IPS-18a (cell line): ENCODE results near the gene MEIS2.
A peak's percentile ranks its signal among the peaks of the same experiment; 100 is the strongest.

Source experiments
- H3K27ac ChIP-seq: one replicate; pipeline ENCODE4 v1.5.1; 2013; ENCODE audit warnings: low read length
- H3K27me3 ChIP-seq: one replicate; pipeline ENCODE4 v1.6.1; 2013; ENCODE audit warnings: mild to moderate bottlenecking, low read length; ENCODE audit not compliant: control insufficient read depth, insufficient read depth
- H3K36me3 ChIP-seq: one replicate; pipeline ENCODE4 v1.6.1; 2013; ENCODE audit warnings: low read depth, low read length; ENCODE audit not compliant: control insufficient read depth
- H3K4me1 ChIP-seq: one replicate; pipeline ENCODE4 v1.6.1; 2013; ENCODE audit warnings: low read depth, low read length; ENCODE audit not compliant: control insufficient read depth
- H3K4me3 ChIP-seq: one replicate; pipeline ENCODE4 v1.5.1; 2013; ENCODE audit warnings: low read length
- H3K9ac ChIP-seq: one replicate; pipeline ENCODE4 v1.6.1; 2013; ENCODE audit warnings: mild to moderate bottlenecking, low read length, moderate library complexity
- H3K9me3 ChIP-seq: one replicate; pipeline ENCODE4 v1.6.1; 2013; ENCODE audit warnings: low read depth, low read length; ENCODE audit not compliant: control insufficient read depth

The MEIS2 gene

DNA sequence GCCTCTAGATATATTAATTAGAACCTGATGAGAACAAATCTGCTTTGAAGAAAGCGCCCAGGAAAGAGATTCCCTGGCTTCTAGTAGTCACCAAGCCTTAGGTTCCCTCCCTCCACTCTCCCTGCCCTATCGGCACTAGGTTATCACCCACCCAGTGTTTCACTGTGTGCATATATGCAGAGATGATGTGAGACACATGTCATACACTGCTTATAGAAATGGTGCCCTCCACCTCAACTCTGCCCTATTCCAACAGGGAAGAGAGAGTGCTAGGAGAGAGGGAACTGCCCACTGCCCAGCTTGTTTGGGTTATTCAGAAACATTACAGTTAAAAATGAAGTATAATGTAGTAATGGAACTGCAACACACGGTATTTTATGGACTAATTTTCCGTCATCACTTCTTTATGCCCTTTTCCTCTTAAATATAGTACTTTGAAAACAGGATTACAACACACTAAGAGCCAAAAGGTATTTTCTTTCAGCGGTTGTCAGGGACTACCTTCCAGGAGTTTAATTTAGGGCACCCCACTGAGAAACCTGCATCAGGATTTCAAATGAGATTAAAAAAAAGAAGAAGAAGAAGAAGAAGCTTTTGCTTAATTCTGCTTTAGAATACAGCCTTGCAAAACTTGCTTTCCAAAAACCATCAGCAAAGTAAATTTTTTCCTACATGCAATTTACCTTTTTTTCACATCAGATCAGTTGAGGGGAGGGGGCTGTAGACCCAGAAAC lies 55.3 kb downstream of the MEIS2 start:
- Histone ChIP-seq H3K9me3 (no peaks in the 10 kb centered on the region), H3K4me1 (peaks cover 40% of the 10 kb centered on the region), H3K27ac (peak overlapping the region; percentile 76), H3K27me3 (no peaks in the 10 kb centered on the region), H3K4me3 (peak overlapping the region; percentile 45), H3K36me3 (no peaks in the 10 kb centered on the region), H3K9ac (peak overlapping the region; percentile 45)

DNA sequence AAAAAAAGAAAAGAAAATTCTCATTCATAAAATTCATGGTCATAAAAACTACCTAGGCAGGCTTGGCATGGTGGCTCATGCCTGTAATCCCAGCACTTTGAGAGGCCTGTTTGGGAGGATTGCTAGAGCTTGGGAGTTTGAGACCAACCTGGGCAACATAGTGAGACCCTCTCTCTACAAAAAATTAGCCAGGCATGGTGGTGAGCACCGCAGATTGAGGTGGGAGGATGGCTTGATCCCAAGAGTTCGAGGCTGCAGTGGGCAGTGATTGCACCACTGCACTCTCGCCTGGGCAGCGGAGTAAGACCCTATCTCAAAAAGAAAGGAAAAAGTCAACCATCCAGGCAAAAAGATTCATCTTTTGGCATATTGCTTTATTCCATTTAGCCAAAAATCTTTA lies 58.5 kb downstream of the MEIS2 start:
- no peaks in the 10 kb centered on the region for H3K9me3 ChIP-seq
- H3K36me3 ChIP-seq = no peaks in the 10 kb centered on the region
- H3K4me1 ChIP-seq = peaks cover 29% of the 10 kb centered on the region

DNA sequence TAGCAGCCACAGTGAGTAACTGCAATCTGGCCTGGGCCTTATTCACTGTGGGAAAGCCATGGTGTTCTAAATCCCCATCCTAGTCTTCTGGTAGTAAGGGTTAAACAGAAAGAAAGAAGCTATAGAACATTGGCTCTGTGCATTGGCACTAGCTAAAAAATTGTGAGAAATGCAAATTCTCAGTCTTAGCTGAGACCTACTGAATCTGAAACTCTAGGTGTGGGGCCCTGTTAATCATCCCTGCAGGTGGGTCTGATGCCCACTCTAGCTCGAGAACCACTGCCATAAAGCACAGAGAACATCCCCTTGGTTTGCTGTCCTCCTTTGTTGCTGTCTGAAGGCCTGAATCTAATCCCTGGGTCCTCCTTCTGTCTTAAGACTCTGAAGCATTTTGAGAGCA lies 59.3 kb downstream of the MEIS2 start:
- Histone ChIP-seq H3K9me3 (no peaks in the 10 kb centered on the region), H3K4me3 (no peak overlapping the region), H3K9ac (no peak overlapping the region), H3K27me3 (no peaks in the 10 kb centered on the region), H3K27ac (no peak overlapping the region), H3K36me3 (no peaks in the 10 kb centered on the region), H3K4me1 (peaks cover 23% of the 10 kb centered on the region)

More for the DNA sequence above, 58.5 kb downstream of the MEIS2 start:
- H3K27ac ChIP-seq = no peak overlapping the region
- H3K27me3 ChIP-seq = no peaks in the 10 kb centered on the region
- H3K9ac ChIP-seq = no peak overlapping the region
- no peak overlapping the region for H3K4me3 ChIP-seq

DNA sequence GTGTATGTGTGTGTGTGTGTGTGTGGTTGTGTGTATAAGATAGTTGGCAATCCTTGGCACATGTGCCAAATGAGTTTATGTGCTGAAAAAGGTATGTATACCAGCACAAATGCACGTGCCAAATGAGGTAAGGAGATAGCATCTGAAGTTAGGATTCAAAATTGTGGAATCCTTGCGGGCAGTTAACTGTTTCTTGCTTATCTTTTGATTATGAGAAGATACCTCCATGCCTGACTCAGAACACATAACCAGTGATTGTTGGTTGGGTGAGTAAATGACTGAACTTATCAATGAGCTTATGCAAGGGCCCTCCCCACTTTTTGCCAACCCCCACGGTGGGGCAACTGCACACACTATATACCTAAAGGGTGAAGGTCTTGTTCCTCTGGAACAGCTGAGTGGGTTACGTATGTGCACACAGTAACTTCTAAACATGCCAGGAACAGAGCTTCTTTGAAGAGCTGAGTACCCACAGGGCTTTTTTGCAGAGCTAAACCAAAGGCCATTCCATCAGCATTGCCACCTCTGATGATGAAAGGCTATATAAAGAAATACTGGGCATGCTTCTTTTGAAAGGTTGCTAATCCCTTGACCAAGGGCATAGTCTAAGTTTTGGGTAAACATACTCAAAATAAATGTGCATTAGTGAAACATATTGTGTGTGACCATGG lies 60.1 kb downstream of the MEIS2 start:
- H3K9me3 ChIP-seq = no peaks in the 10 kb centered on the region
- H3K9ac ChIP-seq = no peak overlapping the region
- H3K27me3 ChIP-seq = no peaks in the 10 kb centered on the region
- H3K4me1 ChIP-seq = peaks cover 14% of the 10 kb centered on the region
- H3K36me3 ChIP-seq = no peaks in the 10 kb centered on the region
- no peak overlapping the region for H3K4me3 ChIP-seq
- H3K27ac ChIP-seq = no peak overlapping the region

DNA sequence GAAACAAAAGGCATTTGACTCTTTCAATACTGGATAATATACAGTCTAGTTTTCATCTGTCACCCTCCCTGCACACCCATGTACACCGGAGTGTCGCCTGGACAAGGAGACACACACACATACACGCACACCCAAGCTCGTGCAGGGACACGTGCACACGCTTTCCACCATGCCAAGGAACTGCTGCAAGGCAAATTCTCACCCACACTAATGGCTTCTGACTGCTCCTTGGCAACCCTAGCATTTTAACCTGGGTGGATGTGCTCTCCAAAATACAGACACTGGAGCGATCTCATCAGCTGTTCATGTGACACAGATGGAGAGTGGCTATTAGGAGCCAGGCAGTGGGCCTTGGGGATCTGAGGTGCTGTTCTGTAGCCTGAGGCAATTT lies 61.6 kb downstream of the MEIS2 start:
- no peak overlapping the region for H3K9ac ChIP-seq
- no peaks in the 10 kb centered on the region for H3K9me3 ChIP-seq
- H3K4me3 ChIP-seq = no peak overlapping the region
- no peaks in the 10 kb centered on the region for H3K27me3 ChIP-seq
- no peaks in the 10 kb centered on the region for H3K36me3 ChIP-seq
- peaks cover 7% of the 10 kb centered on the region for H3K4me1 ChIP-seq
- no peak overlapping the region for H3K27ac ChIP-seq

DNA sequence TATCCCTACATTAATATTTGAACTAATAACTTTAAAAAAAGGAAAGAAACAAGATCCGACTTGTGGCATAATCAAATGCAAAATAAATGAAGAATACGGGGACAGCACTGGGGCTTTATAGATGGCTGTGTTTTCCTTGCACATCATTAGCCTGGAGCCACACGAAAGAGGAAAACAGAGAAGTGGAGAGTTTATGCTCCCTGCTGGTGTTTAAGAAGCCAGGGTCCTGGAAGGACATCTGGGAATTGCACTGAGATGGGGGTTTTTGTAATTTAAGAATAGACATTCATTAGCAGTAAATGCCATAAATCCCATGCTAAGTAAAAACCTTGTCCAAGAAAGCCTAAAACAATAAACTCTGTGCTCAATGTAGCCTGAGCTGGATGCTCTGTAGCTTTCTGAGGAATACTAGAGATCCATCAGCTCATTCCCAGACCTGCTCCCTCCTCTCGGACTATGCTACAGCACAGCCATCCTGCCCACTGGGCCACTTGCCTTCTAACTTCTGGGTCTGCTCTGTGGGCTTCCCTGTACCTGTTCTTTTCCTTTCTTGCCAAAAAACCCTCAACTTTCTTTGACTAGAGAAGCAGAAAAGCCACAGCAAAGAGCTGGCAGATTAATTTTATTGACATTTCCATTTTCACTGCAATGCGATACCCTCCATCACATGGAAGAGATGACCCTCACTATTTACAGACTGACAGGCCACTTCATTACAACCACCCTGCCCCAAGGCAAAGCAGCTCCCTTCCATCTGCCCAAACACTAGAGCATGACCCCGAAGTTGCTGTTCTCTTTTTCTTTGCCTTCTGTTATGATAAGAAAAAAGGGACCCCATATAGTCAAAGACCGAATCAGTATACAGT lies 62.3 kb downstream of the MEIS2 start:
- peaks cover 13% of the 10 kb centered on the region for H3K4me1 ChIP-seq
- no peak overlapping the region for H3K27ac ChIP-seq
- no peaks in the 10 kb centered on the region for H3K9me3 ChIP-seq
- H3K9ac ChIP-seq = no peak overlapping the region
- H3K27me3 ChIP-seq = no peaks in the 10 kb centered on the region
- no peak overlapping the region for H3K4me3 ChIP-seq
- H3K36me3 ChIP-seq = no peaks in the 10 kb centered on the region

DNA sequence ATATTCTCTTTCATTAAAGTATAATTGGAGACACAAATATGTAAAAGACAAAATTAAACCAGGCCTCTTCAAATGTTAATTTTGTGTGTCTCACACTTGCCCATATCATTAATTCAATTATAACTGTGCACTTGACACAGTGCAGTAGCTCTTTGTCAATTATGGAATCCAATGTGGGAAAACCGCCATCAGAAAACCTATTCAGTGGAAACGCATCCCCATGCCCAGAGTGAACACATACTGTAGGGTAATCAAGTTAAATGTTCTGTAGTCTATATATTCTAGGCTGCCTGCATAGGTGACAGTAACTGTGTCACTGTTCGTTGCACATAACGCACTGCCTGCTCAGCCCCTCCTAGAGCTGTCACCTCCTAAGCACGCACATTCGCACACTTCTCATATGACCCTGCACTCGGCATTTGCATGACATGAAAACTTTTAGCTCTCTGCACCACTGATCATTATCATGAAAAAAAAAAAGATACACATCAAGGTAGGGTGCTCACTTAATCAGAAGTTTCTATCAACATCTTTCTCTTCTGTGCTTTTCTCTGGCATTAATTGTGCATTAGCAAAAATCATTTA lies 63.2 kb downstream of the MEIS2 start:
- Histone ChIP-seq H3K27ac (no peak overlapping the region), H3K4me3 (no peak overlapping the region), H3K9ac (no peak overlapping the region), H3K36me3 (no peaks in the 10 kb centered on the region), H3K9me3 (no peaks in the 10 kb centered on the region), H3K27me3 (no peaks in the 10 kb centered on the region), H3K4me1 (peaks cover 20% of the 10 kb centered on the region)

DNA sequence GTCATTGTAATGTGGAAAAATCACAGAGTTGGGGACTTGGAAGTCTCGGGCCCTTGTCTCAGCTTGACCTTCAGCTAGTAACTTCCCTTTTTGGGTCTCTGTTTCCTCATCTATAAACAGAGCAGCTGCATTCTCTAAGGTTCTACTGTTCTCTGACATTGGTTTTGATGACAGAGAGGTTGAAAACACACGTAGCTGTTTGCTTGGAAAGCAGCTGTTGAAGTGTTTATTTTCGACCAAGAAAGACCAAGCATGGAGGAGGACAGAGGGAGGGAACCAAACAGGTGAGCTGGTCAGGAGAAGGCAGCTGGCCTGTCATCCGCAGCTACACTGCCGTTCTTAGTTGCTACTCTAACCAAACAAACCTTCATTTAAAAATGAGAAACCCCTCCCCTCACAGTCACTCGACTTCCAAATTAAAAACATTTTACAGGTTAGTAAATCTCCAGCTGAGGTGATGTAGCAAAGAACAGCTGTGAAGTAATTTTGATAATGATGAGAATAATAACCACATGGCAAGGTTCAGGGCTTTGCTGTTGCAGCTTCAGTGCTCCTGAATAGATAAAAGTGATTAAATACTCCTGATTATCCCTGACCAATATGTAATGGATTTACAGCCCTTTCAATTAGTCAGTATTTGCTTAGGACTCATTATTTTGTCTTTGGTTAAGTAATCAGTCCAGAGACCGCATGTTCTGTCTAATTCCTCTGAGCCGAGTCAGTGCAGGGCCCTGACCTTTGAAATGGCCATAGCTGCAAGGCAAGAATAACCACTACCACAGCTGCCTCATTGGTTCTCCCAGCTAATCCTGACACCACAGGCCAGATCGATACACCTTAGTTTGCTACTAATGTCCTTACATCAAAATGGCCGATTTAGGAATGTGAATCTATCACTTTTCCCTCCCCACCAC lies 65.3 kb downstream of the MEIS2 start:
- H3K27ac ChIP-seq = no peak overlapping the region

DNA sequence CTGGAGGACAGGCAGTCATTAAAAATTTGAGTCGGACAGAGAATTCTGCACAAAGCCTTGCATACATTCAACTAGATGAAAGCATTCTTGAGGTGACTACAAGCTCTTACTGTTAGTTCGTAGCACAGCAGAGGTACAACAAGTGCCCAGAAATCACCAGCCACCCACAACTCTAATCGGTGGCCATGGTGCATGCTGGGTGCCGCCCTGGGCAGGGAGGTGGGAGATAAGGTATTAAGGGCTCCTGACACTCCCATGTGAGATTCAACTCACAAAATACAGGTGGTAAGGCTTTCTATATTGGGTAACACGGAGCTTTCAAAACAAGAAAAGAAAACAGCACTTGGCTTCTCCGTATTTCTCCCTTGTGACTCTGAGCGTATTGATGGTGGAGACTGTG lies 66.0 kb downstream of the MEIS2 start:
- H3K27ac ChIP-seq = no peak overlapping the region
- no peaks in the 10 kb centered on the region for H3K9me3 ChIP-seq
- H3K4me1 ChIP-seq = peaks cover 22% of the 10 kb centered on the region
- no peaks in the 10 kb centered on the region for H3K27me3 ChIP-seq
- no peak overlapping the region for H3K4me3 ChIP-seq
- no peak overlapping the region for H3K9ac ChIP-seq
- no peaks in the 10 kb centered on the region for H3K36me3 ChIP-seq

More for the DNA sequence above, 65.3 kb downstream of the MEIS2 start:
- Histone ChIP-seq H3K9me3 (no peaks in the 10 kb centered on the region), H3K27me3 (no peaks in the 10 kb centered on the region), H3K4me1 (peaks cover 22% of the 10 kb centered on the region), H3K36me3 (no peaks in the 10 kb centered on the region), H3K4me3 (no peak overlapping the region), H3K9ac (no peak overlapping the region)

DNA sequence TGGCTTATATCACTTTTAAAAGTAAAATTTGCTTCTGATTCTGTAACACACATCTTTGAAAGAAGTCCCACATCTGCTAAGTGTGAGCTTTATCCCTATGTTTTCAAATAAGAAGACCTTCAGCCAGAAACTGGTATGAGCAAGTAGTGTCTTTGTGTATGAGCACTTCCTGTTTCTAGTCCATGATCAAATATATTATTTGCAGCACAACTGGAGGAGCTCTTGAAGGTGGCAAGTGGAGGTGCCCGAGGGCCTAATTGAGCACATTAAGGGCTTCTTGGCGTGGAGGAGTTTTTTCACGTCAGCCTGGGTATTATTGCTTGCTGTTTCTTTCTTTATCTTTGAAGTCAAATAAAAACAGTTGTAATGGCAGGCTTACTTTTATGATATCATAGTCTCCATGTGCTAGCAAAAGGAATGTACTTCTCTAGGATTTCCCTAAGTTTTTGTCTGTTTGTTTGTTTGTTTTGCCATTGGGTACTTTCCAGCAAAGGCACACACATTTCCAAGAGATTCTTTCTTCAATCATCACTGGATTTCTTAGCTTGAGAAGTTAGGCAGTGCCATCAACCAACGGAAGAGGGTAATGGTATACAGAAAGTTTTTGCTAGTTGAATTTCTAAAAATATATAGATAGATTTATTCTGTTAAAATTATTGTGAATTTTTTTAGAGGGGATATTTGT lies 68.1 kb downstream of the MEIS2 start:
- H3K27me3 ChIP-seq = no peaks in the 10 kb centered on the region
- H3K4me1 ChIP-seq = peaks cover 22% of the 10 kb centered on the region
- H3K27ac ChIP-seq = no peak overlapping the region
- no peaks in the 10 kb centered on the region for H3K36me3 ChIP-seq
- no peak overlapping the region for H3K9ac ChIP-seq
- no peaks in the 10 kb centered on the region for H3K9me3 ChIP-seq
- H3K4me3 ChIP-seq = no peak overlapping the region
